Body of pancreas (tissue), 4 donors: ENCODE results near the gene ACTG1.

Experiments used
- CTCF ChIP-seq, 7 experiments: fragments of 450-650 bp in 4 of 7; fragments of 200-600 bp in 3 of 7; sonication (generic) in 3 of 7; IDR thresholded peaks; one replicate each; pipeline ENCODE4 v1.5.1; 2016 to 2019; ENCODE audit warnings: antibody characterized with exemption in 7 of 7
- POLR2A ChIP-seq, 3 donors: fragments of 450-650 bp; IDR thresholded peaks; one replicate each; pipeline ENCODE4 v1.6.1; 2016; ENCODE audit warnings: antibody characterized with exemption in 3 of 3, mild to moderate bottlenecking in 2 of 3

- TF ChIP-seq CTCF (IDR thresholded peaks at IDR 0.05), result peak in 2 of 7 experiments; percentile 6 to 10
- TF ChIP-seq POLR2A (IDR thresholded peaks at IDR 0.05), result peak; percentile 62 to 82 (median 80)
Measured at GRCh38 chr17:81513753-81514488, 1.3 kb upstream of the ACTG1 start.
